Neutrophil (primary cell): Measurements from ENCODE around the gene ECD.
A peak's percentile ranks its signal among the peaks of the same experiment; 100 is the strongest.

ENCODE experiments used
- H3K27ac ChIP-seq: fragments of 200-600 bp; sonication (generic); 2 replicates; pipeline ENCODE4 v1.5.1; 2016; ENCODE audit warnings: mild to moderate bottlenecking, moderate library complexity
- H3K27me3 ChIP-seq: fragments of 200-600 bp; sonication (generic); 2 replicates; pipeline ENCODE4 v1.6.0; 2016; ENCODE audit warnings: mild to moderate bottlenecking
- H3K36me3 ChIP-seq: fragments of 200-600 bp; sonication (generic); 2 replicates; pipeline ENCODE4 v1.5.1; 2017
- H3K4me1 ChIP-seq, 2 experiments: fragments of 200-600 bp in 1 of 2; sonication (generic) in 1 of 2; 1 replicate in 1 of 2; 2 replicates in 1 of 2; pipeline versions ENCODE4 v1.5.1 to v1.6.1; 2013 to 2016; ENCODE audit warnings: low read depth in 1 of 2, low read length in 1 of 2, mild to moderate bottlenecking in 1 of 2, moderate library complexity in 1 of 2; ENCODE audit not compliant: control insufficient read depth in 1 of 2, insufficient read depth in 1 of 2
- H3K4me3 ChIP-seq, 2 experiments: fragments of 200-600 bp in 1 of 2; sonication (generic) in 1 of 2; 1 replicate in 1 of 2; 2 replicates in 1 of 2; pipeline ENCODE4 v1.5.1; 2013 to 2016; ENCODE audit warnings: low read depth in 1 of 2, low read length in 1 of 2, mild to moderate bottlenecking in 1 of 2, moderate library complexity in 1 of 2
- H3K9me3 ChIP-seq: fragments of 200-600 bp; sonication (generic); 2 replicates; pipeline ENCODE4 v1.5.1; 2016
- TF ChIP-seq, protein P1 (sequence below): fragments of 200-600 bp; sonication (generic); IDR thresholded peaks from 2 replicates; pipeline ENCODE4 v1.5.1; 2016; ENCODE audit warnings: antibody characterized with exemption

ECD gene

DNA sequence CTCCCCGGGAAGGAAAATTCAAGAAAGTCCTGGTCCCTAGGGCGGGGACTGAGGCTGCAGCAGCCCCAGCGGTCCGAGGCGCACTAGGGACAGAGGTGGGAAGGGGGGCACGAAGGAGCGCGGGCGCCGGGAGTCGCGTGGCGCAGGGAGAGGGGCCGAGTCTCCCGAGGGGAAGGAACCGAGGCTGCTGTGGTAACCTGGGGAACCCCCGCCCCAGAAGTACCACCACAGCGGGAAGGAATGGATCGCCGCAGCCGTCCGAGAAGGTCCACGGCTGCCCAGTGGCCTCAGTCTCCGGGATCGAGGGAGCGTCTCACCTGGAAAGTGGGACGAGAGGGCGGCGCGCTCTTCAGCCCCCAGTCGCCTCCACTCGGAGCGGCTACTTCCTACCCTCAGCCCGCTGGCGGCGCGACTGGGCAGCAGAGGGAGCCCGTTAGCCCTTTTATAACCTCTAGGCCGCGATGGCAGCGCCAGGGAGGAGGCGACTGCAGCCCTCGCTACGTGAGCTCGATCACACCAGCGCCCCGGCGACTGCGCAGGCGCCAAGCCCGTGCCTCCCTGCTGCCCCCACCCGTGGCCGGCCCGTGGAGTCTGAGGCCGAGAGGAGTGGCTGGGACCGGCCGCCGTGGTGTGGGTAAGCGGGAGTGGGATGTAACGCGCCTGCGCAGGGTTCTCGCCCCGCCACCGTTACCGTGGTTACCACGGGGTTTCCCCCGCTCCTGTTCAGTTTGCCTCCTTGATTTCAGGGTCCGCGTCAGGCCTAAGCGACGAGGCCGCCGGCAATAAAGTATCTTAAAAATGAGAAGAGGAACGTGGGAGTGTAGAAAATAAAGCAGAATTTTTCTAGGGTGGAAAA is 71.1 kb downstream of the ECD start, which contains the start of gene P4HA1:
Gene P4HA1, minus strand, starts transcription at position 418 of the 856 bp plus-strand sequence. CDS start 21,983 bp downstream, outside the sequence.
- Histone ChIP-seq H3K36me3 (peaks cover 4% of the 10 kb centered on the region), H3K4me3 (peak within 1 kb of the TSS; percentile 72 to 75), H3K9me3 (no peaks in the 10 kb centered on the region), H3K27ac (peak within 1 kb of the TSS; percentile 87), H3K4me1 (peaks cover 15 to 29% of the 10 kb centered on the region in 2 experiments), H3K27me3 (no peaks in the 10 kb centered on the region)
- TF ChIP-seq, protein P1, sequence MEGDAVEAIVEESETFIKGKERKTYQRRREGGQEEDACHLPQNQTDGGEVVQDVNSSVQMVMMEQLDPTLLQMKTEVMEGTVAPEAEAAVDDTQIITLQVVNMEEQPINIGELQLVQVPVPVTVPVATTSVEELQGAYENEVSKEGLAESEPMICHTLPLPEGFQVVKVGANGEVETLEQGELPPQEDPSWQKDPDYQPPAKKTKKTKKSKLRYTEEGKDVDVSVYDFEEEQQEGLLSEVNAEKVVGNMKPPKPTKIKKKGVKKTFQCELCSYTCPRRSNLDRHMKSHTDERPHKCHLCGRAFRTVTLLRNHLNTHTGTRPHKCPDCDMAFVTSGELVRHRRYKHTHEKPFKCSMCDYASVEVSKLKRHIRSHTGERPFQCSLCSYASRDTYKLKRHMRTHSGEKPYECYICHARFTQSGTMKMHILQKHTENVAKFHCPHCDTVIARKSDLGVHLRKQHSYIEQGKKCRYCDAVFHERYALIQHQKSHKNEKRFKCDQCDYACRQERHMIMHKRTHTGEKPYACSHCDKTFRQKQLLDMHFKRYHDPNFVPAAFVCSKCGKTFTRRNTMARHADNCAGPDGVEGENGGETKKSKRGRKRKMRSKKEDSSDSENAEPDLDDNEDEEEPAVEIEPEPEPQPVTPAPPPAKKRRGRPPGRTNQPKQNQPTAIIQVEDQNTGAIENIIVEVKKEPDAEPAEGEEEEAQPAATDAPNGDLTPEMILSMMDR = peak; percentile 80

DNA sequence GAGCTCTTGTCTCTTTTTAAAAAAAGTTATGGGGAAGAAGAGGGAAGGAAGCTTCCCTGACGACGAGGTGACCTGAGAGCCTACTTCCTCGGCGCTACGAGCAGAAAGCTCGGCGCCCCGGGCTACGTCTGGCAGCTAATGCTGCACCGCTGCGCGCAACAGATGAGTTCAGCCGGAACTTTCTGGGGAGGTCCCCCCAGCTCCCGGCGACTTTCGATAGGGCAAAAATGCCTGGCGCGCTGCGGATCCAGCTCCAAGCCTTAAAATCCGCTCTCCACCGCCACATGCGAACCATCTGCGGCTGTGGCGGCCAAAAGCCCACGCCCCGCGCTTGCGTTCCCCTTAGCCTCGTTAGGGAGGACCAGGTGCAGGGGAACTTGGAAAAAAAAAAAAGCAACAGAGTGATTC is 71.8 kb downstream of the ECD start:
- Histone ChIP-seq H3K36me3 (peaks cover 4% of the 10 kb centered on the region), H3K4me3 (peak overlapping the region; percentile 72 to 75), H3K27ac (peak overlapping the region; percentile 87), H3K9me3 (no peaks in the 10 kb centered on the region), H3K4me1 (peaks cover 15 to 29% of the 10 kb centered on the region in 2 experiments), H3K27me3 (no peaks in the 10 kb centered on the region)
- TF ChIP-seq, protein P1 = no peak

DNA sequence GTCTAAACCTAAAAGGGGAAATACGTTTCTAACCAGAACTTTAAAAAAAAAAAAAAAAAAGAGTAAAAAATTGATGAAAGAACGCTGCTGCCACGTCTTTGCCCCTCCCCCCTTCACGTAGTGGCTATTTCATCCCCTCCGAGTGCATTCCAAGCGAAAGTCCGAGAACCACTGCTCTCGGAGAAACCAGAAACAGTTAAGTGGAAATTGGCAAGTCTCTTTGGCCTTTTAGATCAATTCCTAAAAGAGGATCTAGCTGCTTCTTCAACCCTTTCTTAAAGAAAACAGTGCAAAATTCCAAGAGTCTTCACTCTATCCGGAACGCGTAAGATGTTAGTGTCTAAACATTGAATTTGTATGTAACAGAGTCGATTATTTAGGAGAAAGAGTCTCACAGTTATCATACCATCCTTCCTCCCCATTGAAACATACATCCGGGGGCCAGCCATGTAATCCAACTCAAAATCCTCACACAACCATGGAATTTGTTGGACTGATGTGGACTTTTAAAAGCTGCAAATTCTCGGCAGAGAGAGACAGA is 72.3 kb downstream of the ECD start:
- Histone ChIP-seq H3K4me3 (peak overlapping the region; percentile 72 to 75), H3K4me1 (peaks cover 15 to 29% of the 10 kb centered on the region in 2 experiments), H3K27me3 (no peaks in the 10 kb centered on the region), H3K36me3 (peaks cover 4% of the 10 kb centered on the region), H3K27ac (peak overlapping the region; percentile 87), H3K9me3 (no peaks in the 10 kb centered on the region)
- TF ChIP-seq, protein P1 = no peak

DNA sequence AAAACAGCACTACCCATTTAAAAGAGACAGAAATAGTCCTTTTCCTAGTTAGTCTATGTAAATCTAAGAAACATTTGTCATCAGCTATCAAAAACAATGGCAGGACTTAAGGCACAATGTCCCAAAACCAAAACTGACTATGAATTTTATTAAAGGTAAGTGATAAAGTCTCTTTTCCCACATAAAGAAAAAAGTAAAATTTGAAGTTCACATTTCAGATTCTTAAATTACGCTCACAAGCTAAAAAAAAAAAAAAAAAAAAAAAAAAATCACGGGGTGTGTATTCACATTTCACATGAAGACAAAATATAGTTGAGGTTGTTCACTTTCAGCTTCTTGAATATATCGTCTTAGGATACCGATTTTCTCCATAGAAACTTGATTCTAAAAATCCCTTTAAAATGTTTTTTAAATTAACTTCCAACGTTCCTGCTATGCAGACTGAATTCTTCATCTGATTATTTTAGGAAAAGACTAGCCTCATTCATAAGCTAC is 72.8 kb downstream of the ECD start:
- Histone ChIP-seq H3K9me3 (no peaks in the 10 kb centered on the region), H3K27ac (peak overlapping the region; percentile 87), H3K4me3 (peak overlapping the region; percentile 72 to 75), H3K36me3 (peaks cover 2% of the 10 kb centered on the region), H3K4me1 (peaks cover 15 to 29% of the 10 kb centered on the region in 2 experiments), H3K27me3 (no peaks in the 10 kb centered on the region)
- TF ChIP-seq, protein P1 = no peak

DNA sequence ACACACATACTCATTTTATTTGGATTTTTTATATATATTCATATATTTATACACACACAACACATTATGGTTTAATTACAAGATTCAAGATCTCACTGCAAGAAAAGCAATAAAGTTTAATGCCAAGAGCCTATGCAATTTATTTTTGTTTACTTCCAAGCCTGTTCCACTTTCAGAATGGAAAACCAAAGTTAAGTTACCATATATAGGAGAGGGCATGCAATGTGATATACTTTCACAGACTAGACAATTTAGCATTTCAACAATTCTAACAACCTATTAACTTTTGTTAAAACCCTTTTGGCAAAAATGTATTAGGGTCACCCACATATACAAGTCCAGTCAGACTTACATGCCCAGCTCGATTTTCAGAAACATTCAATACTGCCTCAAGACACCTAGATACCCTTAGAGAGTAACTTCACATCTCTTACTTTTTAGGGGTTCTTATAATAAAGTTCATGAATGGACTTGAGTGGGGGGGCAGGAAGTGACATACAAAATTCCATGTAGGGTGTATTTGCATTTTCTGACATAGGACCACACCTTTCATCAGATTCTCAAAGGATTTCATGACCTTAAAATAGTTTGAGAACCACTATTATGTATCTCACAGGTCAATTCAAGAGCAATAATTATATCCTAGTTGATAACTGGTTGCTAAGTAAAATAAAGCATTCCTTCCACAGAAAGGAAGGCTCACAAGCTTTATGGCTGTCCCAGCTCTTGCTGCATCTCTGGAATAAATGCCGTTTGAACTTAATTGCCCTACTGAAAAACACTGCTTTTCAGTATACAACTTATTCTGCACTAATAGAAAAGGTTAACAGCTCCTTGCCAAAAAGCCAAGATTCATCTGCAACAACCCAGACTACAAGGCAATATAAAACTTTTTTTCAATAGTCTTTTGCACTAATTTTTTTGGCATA is 73.6 kb downstream of the ECD start:
- Histone ChIP-seq H3K27ac (peak overlapping the region; percentile 87), H3K36me3 (no peaks in the 10 kb centered on the region), H3K9me3 (no peaks in the 10 kb centered on the region), H3K4me3 (peak overlapping the region in 1 of 2 experiments; percentile 75), H3K4me1 (peaks cover 15 to 29% of the 10 kb centered on the region in 2 experiments), H3K27me3 (no peaks in the 10 kb centered on the region)
- TF ChIP-seq, protein P1 = no peak
